HEK293 (cell line): ENCODE data around the gene LHFPL2.

ENCODE experiments used
- KLF17 ChIP-seq: fragments of 450-650 bp; formaldehyde crosslinking; IDR thresholded peaks from 2 replicates; pipeline ENCODE4 v1.5.1; 2016; ENCODE audit warnings: missing biosample characterization, missing genetic modification characterization
- SP2 ChIP-seq: fragments of 450-650 bp; formaldehyde crosslinking; IDR thresholded peaks from 2 replicates; pipeline ENCODE4 v1.5.1; 2016; ENCODE audit warnings: missing biosample characterization, missing genetic modification characterization
- TSHZ1 ChIP-seq: fragments of 450-650 bp; formaldehyde crosslinking; IDR thresholded peaks from 2 replicates; pipeline ENCODE4 v1.5.1; 2016; ENCODE audit warnings: missing biosample characterization, missing genetic modification characterization, borderline replicate concordance
- WT1 ChIP-seq: fragments of 450-650 bp; formaldehyde crosslinking; IDR thresholded peaks from 2 replicates; pipeline ENCODE4 v1.5.1; 2016; ENCODE audit warnings: missing biosample characterization, missing genetic modification characterization
- ZBTB21 ChIP-seq: fragments of 450-650 bp; formaldehyde crosslinking; IDR thresholded peaks from 2 replicates; pipeline ENCODE4 v1.5.1; 2017; ENCODE audit warnings: missing biosample characterization, missing genetic modification characterization
- ZBTB48 ChIP-seq: fragments of 450-650 bp; formaldehyde crosslinking; IDR thresholded peaks from 2 replicates; pipeline ENCODE4 v1.5.1; 2016; ENCODE audit warnings: missing biosample characterization, missing genetic modification characterization
- ZBTB8A ChIP-seq: fragments of 450-650 bp; formaldehyde crosslinking; IDR thresholded peaks from 2 replicates; pipeline ENCODE4 v1.5.1; 2016; ENCODE audit warnings: missing biosample characterization, missing genetic modification characterization
- ZIC2 ChIP-seq: fragments of 450-650 bp; formaldehyde crosslinking; IDR thresholded peaks from 2 replicates; pipeline ENCODE4 v1.5.1; 2016; ENCODE audit warnings: missing biosample characterization, missing genetic modification characterization
- ZNF214 ChIP-seq: fragments of 450-650 bp; formaldehyde crosslinking; IDR thresholded peaks from 2 replicates; pipeline ENCODE4 v1.5.1; 2017; ENCODE audit warnings: missing biosample characterization, mild to moderate bottlenecking, missing genetic modification characterization, borderline replicate concordance
- ZNF266 ChIP-seq: fragments of 450-650 bp; formaldehyde crosslinking; IDR thresholded peaks from 2 replicates; pipeline ENCODE4 v1.5.1; 2016; ENCODE audit warnings: missing biosample characterization, missing genetic modification characterization, low read depth
- ZNF274 ChIP-seq, 2 experiments: fragments of 200-500 bp in 1 of 2; fragments of 450-650 bp in 1 of 2; sonication (Bioruptor generic) in 1 of 2; formaldehyde crosslinking in 1 of 2; IDR thresholded peaks; 2 replicates each; pipeline versions ENCODE4 v1.5.1 to v1.6.1; 2014 to 2016; ENCODE audit warnings: borderline replicate concordance in 1 of 2, inconsistent platforms in 1 of 2, low read length in 1 of 2, missing biosample characterization in 1 of 2, missing genetic modification characterization in 1 of 2
- ZNF335 ChIP-seq: fragments of 450-650 bp; formaldehyde crosslinking; conservative IDR thresholded peaks from 2 replicates; pipeline ENCODE4 v1.5.1; 2016; ENCODE audit warnings: missing biosample characterization, missing genetic modification characterization
- ZNF561 ChIP-seq: fragments of 450-650 bp; IDR thresholded peaks from 2 replicates; pipeline ENCODE4 v1.5.1; 2018; ENCODE audit warnings: missing biosample characterization, missing genetic modification characterization, borderline replicate concordance
- ZNF626 ChIP-seq: fragments of 450-650 bp; sonication (Bioruptor Pico); formaldehyde crosslinking; IDR thresholded peaks from 2 replicates; pipeline ENCODE4 v1.5.1; 2018; ENCODE audit warnings: missing biosample characterization, missing genetic modification characterization, inconsistent platforms
- ZNF660 ChIP-seq: fragments of 450-650 bp; IDR thresholded peaks from 2 replicates; pipeline ENCODE4 v1.5.1; 2018; ENCODE audit warnings: missing biosample characterization, mild to moderate bottlenecking, missing genetic modification characterization
- ZNF670 ChIP-seq: fragments of 450-650 bp; formaldehyde crosslinking; IDR thresholded peaks from 2 replicates; pipeline ENCODE4 v1.5.1; 2016; ENCODE audit warnings: missing biosample characterization, missing genetic modification characterization, low read depth
- ZNF837 ChIP-seq: fragments of 450-650 bp; formaldehyde crosslinking; IDR thresholded peaks from 2 replicates; pipeline ENCODE4 v1.5.1; 2016; ENCODE audit warnings: missing biosample characterization, missing genetic modification characterization
- ZXDB ChIP-seq: fragments of 450-650 bp; formaldehyde crosslinking; IDR thresholded peaks from 2 replicates; pipeline ENCODE4 v1.5.1; 2016; ENCODE audit warnings: missing biosample characterization, missing genetic modification characterization
- TF ChIP-seq, protein P1 (sequence below): fragments of 450-650 bp; formaldehyde crosslinking; IDR thresholded peaks from 2 replicates; pipeline ENCODE4 v1.5.1; 2016; ENCODE audit warnings: missing biosample characterization, missing genetic modification characterization
- TF ChIP-seq, protein P2 (sequence below): fragments of 450-650 bp; IDR thresholded peaks from 2 replicates; pipeline ENCODE4 v1.5.1; 2018; ENCODE audit warnings: missing biosample characterization, missing genetic modification characterization
- TF ChIP-seq, protein P3 (sequence below): fragments of 450-650 bp; formaldehyde crosslinking; IDR thresholded peaks from 2 replicates; pipeline ENCODE4 v1.5.1; 2017; ENCODE audit warnings: missing biosample characterization, missing genetic modification characterization
- TF ChIP-seq, protein P4 (sequence below): fragments of 450-650 bp; formaldehyde crosslinking; conservative IDR thresholded peaks from 2 replicates; pipeline ENCODE4 v1.5.1; 2016; ENCODE audit warnings: low read depth, missing biosample characterization, missing genetic modification characterization

LHFPL2 gene

DNA sequence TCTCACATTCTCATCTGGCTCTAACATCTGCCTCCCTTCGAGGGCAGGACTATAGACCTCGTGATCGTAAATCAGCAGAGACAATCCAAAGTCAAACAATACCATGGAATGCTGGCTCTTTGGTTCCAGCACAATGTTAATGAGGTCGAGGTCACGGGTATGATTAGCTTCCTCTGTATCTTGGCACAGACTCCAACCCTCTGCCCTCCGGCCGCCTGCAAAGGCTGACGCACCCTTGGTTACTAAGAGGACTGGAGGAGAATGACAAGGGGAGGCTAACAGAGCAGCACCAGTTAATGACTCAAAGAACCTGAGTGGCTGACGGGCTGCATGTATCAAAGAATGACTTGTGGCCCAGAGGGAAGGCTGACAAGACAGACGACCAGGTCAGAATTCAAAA is 10.1 kb downstream of the LHFPL2 start (continued):
- peak; percentile 51; the same call in 1 of the 2 replicates for TF ChIP-seq KLF17 (tag by site-specific recombination)
- no peak for TF ChIP-seq ZNF626 (tag by site-specific recombination)
- no peak for TF ChIP-seq ZIC2 (tag by site-specific recombination)
- TF ChIP-seq ZNF266 = no peak
- TF ChIP-seq ZBTB21 (tag by site-specific recombination) = 0 out of 2 replicates have a peak, but pooled peaks have one; percentile 9
- TF ChIP-seq, protein P1, sequence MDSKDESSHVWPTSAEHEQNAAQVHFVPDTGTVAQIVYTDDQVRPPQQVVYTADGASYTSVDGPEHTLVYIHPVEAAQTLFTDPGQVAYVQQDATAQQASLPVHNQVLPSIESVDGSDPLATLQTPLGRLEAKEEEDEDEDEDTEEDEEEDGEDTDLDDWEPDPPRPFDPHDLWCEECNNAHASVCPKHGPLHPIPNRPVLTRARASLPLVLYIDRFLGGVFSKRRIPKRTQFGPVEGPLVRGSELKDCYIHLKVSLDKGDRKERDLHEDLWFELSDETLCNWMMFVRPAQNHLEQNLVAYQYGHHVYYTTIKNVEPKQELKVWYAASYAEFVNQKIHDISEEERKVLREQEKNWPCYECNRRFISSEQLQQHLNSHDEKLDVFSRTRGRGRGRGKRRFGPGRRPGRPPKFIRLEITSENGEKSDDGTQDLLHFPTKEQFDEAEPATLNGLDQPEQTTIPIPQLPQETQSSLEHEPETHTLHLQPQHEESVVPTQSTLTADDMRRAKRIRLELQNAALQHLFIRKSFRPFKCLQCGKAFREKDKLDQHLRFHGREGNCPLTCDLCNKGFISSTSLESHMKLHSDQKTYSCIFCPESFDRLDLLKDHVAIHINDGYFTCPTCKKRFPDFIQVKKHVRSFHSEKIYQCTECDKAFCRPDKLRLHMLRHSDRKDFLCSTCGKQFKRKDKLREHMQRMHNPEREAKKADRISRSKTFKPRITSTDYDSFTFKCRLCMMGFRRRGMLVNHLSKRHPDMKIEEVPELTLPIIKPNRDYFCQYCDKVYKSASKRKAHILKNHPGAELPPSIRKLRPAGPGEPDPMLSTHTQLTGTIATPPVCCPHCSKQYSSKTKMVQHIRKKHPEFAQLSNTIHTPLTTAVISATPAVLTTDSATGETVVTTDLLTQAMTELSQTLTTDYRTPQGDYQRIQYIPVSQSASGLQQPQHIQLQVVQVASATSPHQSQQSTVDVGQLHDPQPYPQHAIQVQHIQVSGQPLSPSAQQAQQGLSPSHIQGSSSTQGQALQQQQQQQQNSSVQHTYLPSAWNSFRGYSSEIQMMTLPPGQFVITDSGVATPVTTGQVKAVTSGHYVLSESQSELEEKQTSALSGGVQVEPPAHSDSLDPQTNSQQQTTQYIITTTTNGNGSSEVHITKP (tag by site-specific recombination) = peak; percentile 50
- 0 out of 2 replicates have a peak, but pooled peaks have one; percentile 57 for TF ChIP-seq ZNF561 (tag by site-specific recombination)
- no peak for TF ChIP-seq ZNF670 (tag by site-specific recombination)
- peak; percentile 69 for TF ChIP-seq ZXDB
- peak; percentile 54 for TF ChIP-seq ZBTB8A
- no peak for TF ChIP-seq ZNF274 (IDR thresholded peaks at IDR 0.05; ENCODE audit: low read length)
- no peak for TF ChIP-seq ZNF274 (tag by site-specific recombination; IDR thresholded peaks at IDR 0.05; ENCODE audit: borderline replicate concordance)
- TF ChIP-seq ZNF335 (tag by site-specific recombination) = peak; percentile 52; the same call in 1 of the 2 replicates
- no peak for TF ChIP-seq ZNF837
- TF ChIP-seq ZBTB48 (tag by site-specific recombination) = peak; percentile 36; the same call in 1 of the 2 replicates
- TF ChIP-seq ZNF214 (tag by site-specific recombination) = no peak
- TF ChIP-seq, protein P2, sequence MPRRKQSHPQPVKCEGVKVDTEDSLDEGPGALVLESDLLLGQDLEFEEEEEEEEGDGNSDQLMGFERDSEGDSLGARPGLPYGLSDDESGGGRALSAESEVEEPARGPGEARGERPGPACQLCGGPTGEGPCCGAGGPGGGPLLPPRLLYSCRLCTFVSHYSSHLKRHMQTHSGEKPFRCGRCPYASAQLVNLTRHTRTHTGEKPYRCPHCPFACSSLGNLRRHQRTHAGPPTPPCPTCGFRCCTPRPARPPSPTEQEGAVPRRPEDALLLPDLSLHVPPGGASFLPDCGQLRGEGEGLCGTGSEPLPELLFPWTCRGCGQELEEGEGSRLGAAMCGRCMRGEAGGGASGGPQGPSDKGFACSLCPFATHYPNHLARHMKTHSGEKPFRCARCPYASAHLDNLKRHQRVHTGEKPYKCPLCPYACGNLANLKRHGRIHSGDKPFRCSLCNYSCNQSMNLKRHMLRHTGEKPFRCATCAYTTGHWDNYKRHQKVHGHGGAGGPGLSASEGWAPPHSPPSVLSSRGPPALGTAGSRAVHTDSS (tag by site-specific recombination) = no peak
- TF ChIP-seq, protein P3, sequence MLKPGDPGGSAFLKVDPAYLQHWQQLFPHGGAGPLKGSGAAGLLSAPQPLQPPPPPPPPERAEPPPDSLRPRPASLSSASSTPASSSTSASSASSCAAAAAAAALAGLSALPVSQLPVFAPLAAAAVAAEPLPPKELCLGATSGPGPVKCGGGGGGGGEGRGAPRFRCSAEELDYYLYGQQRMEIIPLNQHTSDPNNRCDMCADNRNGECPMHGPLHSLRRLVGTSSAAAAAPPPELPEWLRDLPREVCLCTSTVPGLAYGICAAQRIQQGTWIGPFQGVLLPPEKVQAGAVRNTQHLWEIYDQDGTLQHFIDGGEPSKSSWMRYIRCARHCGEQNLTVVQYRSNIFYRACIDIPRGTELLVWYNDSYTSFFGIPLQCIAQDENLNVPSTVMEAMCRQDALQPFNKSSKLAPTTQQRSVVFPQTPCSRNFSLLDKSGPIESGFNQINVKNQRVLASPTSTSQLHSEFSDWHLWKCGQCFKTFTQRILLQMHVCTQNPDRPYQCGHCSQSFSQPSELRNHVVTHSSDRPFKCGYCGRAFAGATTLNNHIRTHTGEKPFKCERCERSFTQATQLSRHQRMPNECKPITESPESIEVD (tag by site-specific recombination) = 0 out of 2 replicates have a peak, but pooled peaks have one; percentile 19
- peak; percentile 48 for TF ChIP-seq SP2 (tag by site-specific recombination)
- peak; percentile 93 for TF ChIP-seq ZNF660 (tag by site-specific recombination)
- TF ChIP-seq TSHZ1 (tag by site-specific recombination) = peak; percentile 88
- TF ChIP-seq WT1 (tag by site-specific recombination) = peak; percentile 76
- TF ChIP-seq, protein P4, sequence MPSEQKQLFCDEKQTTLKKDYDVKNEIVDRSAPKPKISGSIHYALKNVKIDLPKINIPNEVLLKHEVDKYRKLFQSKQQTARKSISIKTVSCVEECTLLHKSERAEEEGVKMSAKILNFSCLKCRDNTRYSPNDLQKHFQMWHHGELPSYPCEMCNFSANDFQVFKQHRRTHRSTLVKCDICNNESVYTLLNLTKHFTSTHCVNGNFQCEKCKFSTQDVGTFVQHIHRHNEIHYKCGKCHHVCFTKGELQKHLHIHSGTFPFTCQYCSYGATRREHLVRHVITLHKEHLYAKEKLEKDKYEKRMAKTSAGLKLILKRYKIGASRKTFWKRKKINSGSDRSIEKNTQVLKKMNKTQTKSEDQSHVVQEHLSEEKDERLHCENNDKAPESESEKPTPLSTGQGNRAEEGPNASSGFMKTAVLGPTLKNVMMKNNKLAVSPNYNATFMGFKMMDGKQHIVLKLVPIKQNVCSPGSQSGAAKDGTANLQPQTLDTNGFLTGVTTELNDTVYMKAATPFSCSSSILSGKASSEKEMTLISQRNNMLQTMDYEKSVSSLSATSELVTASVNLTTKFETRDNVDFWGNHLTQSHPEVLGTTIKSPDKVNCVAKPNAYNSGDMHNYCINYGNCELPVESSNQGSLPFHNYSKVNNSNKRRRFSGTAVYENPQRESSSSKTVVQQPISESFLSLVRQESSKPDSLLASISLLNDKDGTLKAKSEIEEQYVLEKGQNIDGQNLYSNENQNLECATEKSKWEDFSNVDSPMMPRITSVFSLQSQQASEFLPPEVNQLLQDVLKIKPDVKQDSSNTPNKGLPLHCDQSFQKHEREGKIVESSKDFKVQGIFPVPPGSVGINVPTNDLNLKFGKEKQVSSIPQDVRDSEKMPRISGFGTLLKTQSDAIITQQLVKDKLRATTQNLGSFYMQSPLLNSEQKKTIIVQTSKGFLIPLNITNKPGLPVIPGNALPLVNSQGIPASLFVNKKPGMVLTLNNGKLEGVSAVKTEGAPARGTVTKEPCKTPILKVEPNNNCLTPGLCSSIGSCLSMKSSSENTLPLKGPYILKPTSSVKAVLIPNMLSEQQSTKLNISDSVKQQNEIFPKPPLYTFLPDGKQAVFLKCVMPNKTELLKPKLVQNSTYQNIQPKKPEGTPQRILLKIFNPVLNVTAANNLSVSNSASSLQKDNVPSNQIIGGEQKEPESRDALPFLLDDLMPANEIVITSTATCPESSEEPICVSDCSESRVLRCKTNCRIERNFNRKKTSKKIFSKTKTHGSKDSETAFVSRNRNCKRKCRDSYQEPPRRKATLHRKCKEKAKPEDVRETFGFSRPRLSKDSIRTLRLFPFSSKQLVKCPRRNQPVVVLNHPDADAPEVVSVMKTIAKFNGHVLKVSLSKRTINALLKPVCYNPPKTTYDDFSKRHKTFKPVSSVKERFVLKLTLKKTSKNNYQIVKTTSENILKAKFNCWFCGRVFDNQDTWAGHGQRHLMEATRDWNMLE (tag by site-specific recombination) = no peak
